Cerebellar cortex (tissue), 1 donor: ENCODE data around the gene ARVCF.

Source experiments
- DNase-seq: peaks from one replicate; pipeline ENCODE4 v3.0.0-alpha.2; 2015; ENCODE audit warnings: low spot score

The ARVCF gene

GRCh38 chr22:20015971-20016733, 471 bp downstream of the ARVCF start:
- no peak for DNase-seq

DNA sequence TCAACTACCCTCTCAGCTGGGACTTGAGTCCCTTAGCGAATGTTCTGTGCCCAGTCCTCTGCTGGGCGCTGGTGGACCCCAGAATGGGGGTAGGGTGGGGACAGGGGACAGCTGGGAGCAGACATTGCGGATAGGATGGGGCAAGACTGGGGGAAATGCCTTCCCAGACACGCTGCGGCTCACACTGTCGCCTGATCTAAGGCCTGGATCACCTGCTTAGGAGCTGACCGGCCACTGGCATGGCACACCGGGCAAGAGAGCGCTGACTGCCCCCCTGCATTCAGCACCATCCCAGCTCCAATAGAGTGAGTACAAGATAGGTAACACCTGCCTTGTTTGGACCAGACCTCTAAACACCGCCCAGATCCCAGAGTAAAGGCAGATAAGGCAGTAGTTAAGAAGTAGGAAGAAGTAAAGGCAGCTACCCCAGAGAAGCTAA, 1.4 kb downstream of the ARVCF start:
- DNase-seq = no peak

GRCh38 chr22:20014526-20015186, 2.0 kb downstream of the ARVCF start:
- DNase-seq = peak; percentile 86

DNA sequence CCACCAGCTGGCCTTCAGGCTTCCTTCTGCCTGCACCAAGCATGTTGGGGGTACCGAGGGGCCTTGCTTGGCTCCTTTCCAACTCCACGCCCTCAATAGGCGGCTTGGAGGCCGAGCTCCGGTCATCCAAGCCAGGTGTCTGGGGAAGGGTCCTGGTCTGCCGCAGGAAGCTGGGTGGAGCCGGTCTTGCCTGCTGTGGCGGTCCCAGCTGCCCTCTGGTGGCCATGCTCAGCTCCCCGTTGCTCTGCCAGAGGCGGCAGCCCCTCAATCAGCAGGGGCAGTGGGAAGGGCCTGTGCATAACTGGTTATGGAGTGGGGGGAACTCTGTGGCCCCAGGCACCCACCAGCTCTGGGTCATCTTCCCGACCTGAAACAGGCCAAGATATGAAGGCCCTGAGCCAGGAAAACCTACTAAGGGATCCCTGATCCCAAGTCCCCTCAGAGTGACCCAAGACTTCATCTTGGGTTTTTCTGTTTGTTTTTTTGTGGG, 3.2 kb downstream of the ARVCF start:
- peak; percentile 66 for DNase-seq

DNA sequence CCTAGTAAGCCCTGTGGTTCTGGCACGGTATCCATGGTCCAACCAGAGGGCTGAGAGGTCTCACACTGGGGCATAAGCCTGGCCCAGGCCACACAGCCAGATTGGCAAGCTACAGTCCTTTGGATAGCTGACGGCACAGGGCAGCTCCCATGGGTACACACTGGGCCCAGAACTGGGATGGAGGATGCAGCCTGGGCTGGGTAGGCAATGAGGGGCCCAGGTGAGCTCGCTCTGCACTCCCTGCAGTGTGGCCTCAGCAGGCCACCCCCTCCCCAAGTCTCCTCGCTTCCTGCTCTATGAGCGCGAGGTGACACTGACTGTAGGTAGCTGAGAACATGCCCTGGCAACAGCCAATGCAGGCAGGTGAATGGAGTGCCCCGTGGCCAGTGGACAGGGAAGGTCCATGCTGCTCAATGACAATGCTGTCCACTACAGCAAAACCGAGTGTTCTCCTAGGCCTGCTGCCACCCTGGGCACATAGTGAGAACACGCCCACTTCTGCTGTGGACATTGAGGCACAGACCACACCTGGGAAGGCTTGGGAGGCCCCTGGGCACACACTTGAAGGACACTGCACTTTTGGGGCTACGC, 3.8 kb downstream of the ARVCF start:
- DNase-seq = no peak

DNA sequence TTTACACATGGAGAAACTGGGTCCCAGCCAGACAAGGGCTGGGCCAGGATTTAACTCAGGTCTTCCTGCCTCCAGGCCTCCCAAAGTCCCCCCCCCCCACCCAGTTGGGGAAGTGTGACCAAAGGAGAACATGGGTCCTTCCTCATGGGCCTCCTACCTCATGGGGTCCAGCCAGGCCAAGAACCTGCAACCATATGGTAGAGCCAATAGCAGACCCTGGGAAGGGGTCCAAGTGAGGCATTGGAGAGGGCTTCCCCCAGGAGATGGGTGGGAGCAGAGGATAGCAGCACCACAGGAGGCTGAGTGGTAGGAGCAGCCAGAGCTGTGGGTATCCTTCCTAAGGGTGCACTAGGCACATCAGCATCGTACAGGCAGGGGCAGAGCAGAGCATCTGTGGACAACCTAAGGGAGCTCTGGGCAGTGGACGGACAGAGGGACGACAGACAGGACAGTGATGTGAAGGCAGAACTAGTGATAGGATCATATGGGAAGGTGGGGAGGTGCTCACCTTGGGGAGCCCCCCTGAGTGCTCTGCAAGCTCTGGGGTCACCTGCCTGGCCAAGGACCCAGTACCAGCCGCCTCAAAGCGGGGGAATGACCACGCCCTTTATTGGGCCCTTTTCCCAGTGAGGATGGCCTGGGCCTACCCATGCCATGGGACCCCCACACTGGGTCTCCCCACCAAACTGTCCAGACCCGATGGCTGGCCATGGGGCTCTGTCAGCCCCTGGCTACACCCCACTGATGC, 4.5 kb downstream of the ARVCF start:
- DNase-seq = no peak

DNA sequence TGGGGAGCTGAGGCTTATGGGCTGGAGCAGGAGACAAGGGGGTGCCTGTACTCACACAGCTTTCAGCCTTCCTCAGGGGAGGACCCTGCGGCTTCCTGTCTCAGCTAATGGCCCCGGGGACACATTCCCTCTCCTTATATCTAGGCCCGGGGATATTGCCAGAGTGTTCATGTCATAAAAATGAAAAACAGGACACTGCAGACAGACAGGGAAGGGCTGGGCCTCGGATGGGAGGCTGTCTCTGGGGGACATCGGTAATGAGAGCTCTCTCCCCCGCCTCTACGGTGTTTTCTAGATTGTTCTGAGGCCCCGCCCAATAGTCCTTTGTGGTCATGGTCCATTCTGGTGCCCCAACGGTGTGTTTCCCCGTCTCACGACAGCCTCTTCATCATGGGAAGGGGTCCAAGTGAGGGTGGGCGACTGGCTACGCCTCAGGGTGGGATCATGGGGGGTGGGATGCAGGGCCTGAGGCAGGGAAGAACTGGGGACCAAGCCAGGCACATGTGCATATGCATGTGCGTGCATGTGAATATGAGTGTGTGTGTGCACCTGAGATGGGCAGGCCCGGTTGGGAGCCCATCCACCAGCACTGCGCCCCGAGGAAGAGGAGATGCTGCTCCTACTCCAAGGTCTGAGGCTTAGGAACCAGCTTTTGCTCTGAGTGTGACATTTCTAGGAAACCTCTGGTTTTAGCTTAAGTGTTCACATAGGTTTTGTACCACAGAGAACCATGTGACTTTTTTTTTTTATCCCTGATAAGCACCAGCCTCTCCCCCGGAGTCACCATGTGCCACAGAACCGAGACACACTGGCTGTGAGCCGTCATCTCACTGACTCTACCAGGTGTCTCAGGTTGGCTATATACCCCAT, 5.3 kb downstream of the ARVCF start:
- peak; percentile 66 for DNase-seq

DNA sequence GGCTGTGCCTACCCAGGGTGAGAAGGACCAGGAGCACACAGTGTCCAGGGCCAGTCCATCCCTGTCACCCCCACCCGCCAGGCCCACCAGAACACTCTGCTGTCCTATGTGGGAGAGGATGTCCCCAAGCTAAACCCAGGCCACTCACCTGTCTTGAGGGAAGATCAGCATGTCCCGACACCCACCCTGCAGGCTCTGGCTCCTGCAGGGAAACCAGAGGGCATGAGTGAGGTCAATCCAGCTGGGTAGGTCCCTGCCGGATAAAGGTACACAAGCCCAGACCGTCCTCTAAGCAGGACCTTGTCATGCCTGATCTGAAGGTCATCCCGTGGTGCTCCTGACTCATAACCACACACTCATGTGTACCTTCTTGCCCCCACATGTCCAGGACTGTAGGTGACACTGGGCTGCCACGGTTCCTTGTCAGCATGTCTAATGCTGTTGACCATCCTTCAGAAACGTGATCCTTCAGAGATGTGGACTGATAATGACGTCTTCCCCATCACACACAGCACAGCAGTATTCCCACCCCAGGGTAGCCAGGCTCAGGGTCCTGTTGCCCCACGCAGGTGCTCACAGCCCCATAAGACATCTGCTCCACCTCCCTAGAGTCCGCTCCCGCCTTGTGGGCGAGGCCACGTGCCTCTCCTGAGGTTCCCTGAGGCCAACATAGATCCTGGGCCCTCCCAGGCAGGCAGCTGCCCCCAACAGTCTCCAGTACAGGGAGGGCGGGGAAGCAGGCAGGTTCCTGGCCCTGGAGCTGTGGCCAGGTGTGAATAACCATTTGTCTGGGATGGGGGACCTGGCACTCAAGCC, 6.1 kb downstream of the ARVCF start:
- no peak for DNase-seq

DNA sequence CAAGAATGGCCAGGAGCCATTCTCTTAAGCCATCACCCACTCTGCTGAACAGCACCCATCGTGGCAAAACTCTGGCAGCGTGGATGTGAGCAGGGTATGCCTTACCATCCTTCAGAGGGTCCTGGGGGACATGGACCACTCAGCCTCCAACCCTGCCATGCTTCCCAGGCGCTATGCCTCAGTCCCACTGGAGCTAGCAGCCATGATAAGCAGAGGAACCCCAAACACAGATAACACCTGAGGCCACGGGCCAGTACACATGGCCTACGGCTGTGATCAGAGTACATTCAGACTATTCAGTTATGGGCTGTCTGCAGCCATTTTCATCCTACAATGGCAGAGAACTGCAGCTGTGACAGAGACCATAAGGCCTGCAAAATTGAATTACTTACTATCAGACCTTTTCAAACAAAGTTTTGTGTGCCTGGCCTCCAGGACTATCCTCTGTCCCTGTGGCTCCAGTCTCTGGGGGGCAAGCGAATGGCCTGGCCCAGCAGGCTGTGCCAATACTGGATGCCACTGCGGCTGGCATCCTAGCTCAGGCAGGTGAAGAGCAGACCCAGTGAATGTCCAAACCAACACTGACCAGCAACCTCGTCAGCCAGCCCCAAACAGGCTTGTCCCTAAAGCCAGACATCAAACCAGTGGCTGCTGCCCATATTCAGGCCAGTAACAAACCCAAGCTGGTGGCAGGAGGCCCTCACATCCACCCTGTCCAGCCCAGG, 6.9 kb downstream of the ARVCF start:
- no peak for DNase-seq

DNA sequence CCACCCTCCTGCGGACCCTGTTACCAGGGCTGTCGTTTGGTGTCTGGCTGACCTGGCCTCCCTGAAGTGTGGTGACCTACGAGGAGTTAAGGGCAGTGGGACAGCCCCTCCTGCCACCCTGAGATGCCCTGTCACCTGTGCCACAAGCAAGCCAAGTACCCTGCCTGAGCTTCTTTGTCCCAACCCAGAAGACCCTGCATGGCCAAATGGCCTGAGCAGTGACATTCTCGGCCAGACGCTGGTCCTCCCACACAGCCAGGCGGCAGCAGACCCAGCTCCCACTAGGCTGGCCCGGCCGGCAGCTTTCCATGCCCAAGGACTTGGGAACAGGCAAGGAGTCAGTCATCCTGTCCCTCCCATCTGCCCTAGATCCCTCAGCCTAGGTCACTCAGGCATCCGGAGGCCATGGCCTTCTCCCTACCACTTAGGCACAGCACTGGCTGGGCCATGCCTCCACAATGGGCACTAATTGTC, 7.6 kb downstream of the ARVCF start:
- DNase-seq = peak; percentile 56

DNA sequence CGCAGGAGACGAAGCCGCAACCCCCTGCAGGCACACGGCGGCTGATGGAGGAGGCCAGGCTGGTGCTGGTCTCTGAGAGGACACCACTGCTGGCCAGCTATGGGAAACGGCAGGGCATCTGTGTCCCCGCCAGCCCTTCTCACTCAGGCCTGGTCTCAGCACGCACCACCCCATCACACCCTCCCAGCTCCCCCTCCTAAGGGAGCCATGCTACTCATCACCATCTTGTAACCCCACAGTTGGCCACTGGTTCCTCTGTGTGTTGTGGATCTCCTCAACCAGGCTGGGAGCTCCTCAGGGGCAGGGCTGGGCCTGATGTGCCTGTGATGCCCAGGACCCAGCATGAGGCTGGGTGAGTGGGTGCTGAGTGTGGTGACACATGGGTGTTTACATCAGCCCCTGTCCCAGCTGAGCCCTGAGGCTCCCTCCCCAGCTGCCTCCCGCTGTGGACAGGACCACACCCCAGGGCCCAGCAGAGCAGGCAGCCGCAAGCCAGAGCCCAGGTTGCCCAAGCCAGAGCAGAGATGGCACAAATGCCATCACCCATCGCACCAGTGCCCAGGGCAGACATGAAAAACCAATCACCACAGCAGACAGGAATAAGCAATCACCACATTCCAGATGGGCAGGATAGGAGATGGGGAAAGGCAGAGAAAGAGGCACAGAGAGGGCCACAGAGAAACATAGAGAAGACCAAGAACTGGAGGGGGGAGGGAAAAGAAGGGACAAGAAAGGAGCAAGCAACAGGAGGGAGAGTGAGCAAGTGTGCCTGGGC, 8.2 kb downstream of the ARVCF start:
- no peak for DNase-seq

DNA sequence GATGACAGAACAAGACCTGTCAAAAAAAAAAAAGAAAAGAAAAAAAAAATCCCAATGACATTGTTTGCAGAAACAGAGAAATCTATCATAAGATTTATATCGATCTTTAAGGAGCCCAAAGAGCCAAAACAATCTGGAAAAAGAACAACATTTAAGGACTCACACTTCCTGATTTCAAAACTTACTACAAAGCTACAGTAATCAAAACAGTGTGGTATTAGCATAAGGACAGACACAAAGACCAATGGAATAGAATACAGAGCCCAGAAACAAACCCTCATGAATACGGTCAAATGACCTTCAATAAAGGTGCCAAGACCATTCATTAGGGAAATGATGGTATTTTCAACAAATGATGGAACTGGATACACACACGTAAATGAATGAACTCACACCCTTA, 12.2 kb downstream of the ARVCF start:
- no peak for DNase-seq

DNA sequence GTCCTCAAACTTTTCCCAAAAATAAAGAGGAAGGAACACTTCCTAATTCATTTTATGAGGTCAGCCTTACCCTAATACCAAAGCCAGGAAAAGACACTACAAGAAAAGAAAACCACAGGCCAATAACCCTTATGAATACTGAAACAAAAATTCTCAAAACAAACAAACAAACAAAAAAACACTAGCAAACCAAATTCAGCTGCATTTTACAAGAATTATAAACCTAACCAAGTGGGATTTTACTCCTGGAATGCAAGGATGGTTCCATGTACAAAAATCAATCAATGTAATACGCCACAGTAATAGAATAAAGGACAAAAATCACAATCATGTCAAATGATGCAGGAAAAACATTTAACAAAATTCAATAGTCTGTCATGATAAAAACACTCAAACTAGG, 13.3 kb downstream of the ARVCF start:
- no peak for DNase-seq

GRCh38 chr22:20002636-20003035, 14.0 kb downstream of the ARVCF start:
- no peak for DNase-seq

DNA sequence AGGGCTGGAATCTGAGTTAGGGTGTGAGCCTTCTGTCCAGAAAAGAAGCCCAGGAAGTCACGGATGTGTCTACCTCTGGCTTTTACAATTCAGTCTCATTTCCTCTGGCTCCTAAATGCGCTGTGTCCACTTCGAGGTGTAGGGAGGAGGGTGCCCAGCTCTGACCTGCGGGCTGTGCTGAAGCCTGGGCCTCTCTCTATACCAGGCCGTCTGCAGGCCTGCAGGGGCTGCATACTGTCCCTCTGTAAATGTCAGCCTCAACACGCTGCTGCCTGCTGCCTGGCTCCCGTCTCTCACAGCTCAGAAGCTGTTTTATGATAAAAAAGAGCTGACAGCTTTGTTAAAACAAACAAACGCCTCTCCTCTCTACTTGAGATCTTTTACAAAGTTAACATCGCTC, 14.5 kb downstream of the ARVCF start:
- DNase-seq = no peak

- DNase-seq = no peak
These were observed 15.5 kb downstream of the ARVCF start for GRCh38 chr22:20001082-20001638.

GRCh38 chr22:20000246-20001081, 16.2 kb downstream of the ARVCF start:
- peak; percentile 59 for DNase-seq
